GM21515 (cell line): ENCODE data around the gene SAPCD1.

Experiments
- ATAC-seq: cut with Tn5 transposase; IDR thresholded peaks from one replicate; pipeline ENCODE4 v1.9.1; 2021; ENCODE audit not compliant: unreplicated experiment

SAPCD1 gene

GRCh38 chr6:31762356-31762755, at the start of gene SAPCD1:
Gene SAPCD1 (plus strand): TSS chr6:31762656. CDS start chr6:31763055, 399 bp downstream.
- ATAC-seq = no peak

DNA sequence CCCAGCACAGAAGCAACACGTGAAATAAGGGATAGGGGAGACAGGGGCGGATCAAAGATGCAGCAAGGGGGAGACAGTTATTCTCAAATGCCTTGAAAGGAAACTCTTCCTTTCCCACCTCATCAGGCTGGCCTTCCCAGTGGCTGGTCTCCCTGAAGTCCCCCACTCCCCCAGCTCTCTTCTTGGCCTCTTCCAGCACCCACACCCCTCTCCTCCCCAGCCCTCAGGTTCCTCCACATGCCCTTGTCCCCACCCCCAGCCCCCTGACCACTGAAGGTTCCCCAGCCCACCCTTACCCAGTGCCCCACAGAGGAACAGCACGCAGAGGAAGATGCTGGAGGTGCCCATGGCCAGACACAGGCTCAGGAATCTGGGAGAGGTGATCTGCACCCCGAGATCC, 49.0 kb upstream of the SAPCD1 start:
- no peak for ATAC-seq

- no peak for ATAC-seq
Measured at GRCh38 chr6:31713991-31714684, 48.3 kb upstream of the SAPCD1 start.

DNA sequence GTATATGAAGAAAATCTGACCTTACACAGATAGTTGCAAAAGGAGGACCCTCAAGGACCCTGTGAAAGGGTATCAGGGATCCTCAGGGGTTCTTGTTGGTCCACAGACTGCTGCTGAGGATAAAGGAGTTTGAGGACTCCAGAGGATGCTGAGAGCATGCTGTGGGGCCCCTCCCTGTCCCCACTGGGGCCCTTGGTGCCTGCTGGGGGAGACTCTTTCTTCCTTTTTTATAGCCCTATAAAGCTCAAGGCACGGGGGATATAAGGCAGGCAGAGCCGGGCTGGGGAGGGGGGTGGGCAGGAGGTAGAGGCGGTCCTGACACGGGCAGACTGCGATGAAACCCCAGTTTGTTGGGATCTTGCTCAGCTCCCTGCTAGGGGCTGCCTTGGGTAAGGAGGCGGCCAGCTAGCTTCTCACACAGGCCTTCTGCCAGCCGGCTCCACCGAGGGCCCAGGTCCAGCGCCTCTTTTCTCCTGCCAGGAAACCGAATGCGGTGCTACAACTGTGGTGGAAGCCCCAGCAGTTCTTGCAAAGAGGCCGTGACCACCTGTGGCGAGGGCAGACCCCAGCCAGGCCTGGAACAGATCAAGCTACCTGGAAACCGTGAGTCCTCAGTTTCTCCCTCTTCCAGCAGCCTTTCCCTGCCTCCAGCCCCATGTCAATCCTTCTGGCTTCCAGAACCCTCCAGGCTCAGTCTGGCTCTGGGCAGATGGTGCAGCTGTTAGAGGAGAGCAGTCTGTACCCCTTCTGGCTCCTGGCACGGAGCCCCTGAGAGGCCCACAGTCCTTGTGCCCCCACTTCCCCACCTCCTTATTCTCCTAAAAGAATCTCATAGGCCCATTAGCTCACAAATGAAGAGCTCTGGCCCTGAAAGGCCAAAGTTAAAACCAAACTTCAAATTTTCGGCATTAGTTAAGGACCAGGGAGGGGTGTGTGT, 47.2 kb upstream of the SAPCD1 start, which contains the start of gene LY6G6D:
TSS of gene LY6G6D (plus strand) at position 327 of the 937 bp plus-strand sequence. CDS start at position 335, 8 bp downstream.
- no peak for ATAC-seq

GRCh38 chr6:31717499-31718222, 44.8 kb upstream of the SAPCD1 start:
- ATAC-seq = no peak

GRCh38 chr6:31718265-31718664, 44.2 kb upstream of the SAPCD1 start:
- no peak for ATAC-seq

DNA sequence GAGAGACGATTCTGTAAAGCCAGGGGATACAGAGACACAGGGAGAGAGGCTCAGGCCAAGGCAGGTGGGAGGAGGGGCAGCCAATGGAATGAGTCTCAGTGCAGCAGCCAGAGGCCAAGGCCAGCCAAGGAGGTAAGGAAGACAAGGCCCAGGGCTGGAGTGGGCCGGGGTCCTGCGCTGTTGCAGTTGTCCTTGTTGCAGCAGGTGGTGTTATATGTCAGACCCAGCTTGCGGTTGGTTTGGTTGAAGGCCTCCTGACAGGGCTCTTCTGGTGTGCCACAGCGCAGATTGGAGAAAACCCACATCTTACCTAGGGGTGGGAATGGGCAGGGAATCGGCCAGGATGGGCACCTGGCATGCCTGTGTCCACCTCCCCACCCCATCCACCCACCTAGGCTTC, 43.5 kb upstream of the SAPCD1 start:
- no peak for ATAC-seq

GRCh38 chr6:31720196-31720770, 42.2 kb upstream of the SAPCD1 start:
- ATAC-seq = no peak

- ATAC-seq = no peak
Measured at GRCh38 chr6:31721351-31722020, 41.0 kb upstream of the SAPCD1 start, which contains the start of gene LY6G6C. Gene LY6G6C (minus strand): TSS chr6:31721746. CDS start chr6:31721679, 67 bp downstream.

DNA sequence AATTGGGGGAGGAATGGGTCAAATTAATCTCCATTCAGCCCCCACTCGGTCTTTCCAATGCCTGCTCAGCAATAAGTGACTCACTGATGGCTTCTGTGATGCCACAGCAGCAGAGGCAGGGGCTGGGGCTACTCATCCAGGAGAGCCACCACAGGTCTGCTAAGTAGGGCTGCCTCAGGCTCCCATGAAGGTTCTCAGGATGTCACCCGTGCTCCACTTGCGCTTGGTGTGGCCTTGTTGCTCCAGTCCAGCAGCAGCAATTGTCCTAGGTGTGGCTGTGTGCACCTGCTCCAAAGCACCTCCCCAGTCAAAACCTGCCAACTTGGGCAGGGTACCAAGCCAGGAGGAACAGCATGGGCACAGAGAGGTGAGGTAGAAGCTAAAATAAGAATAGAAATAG, 40.3 kb upstream of the SAPCD1 start:
- ATAC-seq = no peak

GRCh38 chr6:31723245-31723979, 39.0 kb upstream of the SAPCD1 start, which contains the start of gene MPIG6B:
Gene MPIG6B (plus strand): TSS chr6:31723373. CDS start chr6:31723384, 11 bp downstream.
- no peak for ATAC-seq

DNA sequence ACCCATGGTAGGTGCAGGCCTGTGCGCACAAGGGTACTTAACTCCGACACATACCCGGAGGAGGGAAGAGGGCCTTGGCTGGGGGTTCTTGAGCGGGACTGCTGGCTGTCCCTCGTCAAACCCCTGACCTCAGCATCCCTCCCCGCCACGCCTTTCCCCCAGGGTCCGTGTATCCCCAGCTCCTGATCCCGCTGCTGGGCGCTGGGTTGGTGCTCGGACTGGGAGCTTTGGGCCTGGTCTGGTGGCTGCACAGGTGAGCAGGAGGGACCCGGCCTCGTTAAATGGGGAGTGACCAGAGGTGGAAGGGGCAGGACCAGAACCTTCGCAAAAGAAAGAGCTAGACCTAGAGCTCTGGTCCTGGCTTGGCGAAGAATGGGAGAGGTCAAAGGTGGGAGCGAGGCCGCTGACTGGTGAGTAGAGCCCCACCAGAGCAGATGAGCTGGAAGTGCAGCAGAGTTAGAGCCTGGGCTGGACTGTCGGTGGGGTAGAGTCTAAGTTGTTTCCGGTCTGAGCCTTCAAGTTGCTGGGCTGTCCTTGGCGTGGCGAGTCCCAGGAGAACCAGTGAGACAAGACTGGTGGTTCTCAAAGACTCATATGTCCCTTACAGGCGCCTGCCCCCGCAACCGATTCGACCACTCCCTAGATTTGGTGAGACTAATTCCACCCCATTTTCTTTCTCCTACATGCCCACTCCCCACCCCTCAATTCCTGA, 38.3 kb upstream of the SAPCD1 start:
- ATAC-seq = no peak

DNA sequence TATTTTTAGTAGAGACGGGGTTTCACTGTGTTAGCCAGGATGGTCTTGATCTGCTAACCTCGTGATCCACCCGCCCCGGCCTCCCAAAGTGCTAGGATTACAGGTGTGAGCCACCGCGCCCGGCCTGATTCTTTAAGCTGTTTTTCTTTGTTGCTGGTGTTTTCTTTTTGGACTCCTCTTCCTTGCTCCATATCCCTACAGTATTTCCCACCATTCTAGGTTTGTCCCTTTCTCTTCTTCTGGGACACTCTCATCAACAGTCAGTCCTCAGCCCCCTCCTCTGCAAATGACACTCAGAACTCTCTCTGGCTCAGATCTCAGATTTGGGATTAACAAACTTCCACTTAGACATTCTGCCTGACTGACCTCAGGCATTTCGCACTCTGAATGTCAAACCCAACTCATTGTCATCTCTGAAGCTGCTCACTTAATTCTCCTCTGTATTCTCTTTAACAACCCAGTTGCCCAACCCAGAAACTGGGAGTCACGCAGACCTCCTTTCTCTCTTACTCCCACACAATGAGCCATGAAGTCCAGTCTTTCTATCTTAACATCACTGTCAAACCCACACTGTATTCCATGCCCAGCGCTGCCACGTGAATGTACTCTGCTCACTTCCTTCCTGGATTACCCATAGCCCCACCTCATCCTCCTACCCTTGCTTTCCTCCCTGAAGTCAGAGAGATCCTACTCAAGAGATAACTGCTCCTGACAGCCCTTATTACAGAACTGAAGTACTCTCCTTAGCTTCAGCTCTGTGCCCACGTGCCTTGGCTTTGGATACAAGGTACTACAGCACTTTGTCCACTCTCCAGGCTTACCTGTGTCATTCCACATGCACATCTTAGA, 36.7 kb upstream of the SAPCD1 start:
- no peak for ATAC-seq

GRCh38 chr6:31727034-31727716, 35.3 kb upstream of the SAPCD1 start:
- ATAC-seq = no peak

DNA sequence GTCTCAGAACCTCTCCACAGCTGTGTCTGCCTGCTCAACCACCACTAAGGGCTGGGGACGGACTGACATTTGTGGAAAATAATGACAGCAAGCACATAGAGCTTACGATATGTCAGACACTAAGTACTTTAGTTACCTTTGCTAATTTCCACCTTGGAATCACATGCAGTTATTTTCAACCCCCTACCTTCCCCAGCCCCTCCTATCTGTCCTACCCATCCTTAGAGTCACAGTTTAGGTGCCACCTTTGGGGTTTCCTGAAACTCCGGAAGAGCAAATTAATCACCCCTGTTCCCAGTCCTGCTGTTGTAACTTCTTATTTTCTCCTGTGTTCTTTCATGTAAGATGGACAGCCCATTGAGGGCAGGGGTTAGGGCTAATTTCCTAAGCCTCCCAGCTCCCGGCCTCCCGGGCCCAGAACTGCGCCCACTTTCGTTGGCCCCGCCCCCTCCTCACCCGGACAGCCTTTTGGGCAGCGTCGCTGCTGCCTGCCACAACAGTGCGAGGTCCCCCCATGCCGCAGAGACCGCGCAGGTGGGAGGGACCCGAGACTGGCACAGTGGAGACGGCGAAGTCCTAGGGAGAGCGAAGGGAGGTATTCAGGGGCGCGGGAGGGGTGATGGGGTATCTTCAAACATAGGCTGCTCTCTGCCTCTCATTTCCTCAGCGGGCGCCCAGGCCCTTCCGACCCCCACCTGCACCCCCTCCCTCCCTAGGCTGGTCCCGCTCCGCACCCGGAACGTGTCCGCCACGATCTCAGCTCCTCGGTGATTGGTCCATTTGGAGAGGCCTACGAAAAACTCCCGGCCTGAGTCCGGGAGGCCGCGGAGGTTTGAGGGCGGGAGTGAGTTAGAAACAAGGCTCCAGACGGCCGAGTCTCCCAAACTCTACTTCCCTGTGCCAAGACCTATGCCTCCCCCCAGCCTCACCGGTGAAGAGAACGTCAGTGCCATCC, 34.5 kb upstream of the SAPCD1 start:
- no peak for ATAC-seq

- no peak for ATAC-seq
Measured at GRCh38 chr6:31728767-31729514, 33.5 kb upstream of the SAPCD1 start, which contains the start of gene DDAH2. Gene DDAH2 (minus strand): TSS chr6:31729299. CDS start chr6:31729161, 138 bp downstream.
